ENCODE results near the gene KIF4A.

- TF ChIP-seq CTCF (CRISPR knock-in tag; IDR thresholded peaks at IDR 0.05) (no peak), POLR2AphosphoS5 (IDR thresholded peaks at IDR 0.05; ENCODE audit: low read depth, low read length) (no peak), ZFP36 (IDR thresholded peaks at IDR 0.05; ENCODE audit: borderline replicate concordance, low read depth, low read length, partially characterized antibody) (no peak), GLI4 (CRISPR knock-in tag; IDR thresholded peaks at IDR 0.05; ENCODE audit: borderline replicate concordance) (no peak), MTERF4 (CRISPR knock-in tag; IDR thresholded peaks at IDR 0.05) (no peak), TAF1 (CRISPR knock-in tag; IDR thresholded peaks at IDR 0.05) (no peak), HDAC2 (CRISPR knock-in tag; IDR thresholded peaks at IDR 0.05) (no peak), ATF2 (CRISPR knock-in tag; IDR thresholded peaks at IDR 0.05) (no peak), IRF1 (CRISPR knock-in tag; IDR thresholded peaks at IDR 0.05; ENCODE audit: low read depth) (no peak)
These were observed 159.6 kb downstream of the KIF4A start for GRCh38 chrX:70449457-70449966.

Measured in HepG2 (cell line).